GM23248 (cell line): ENCODE data around the gene TRIP12. TPM values are rescaled to one million over a fixed set of nuclear protein-coding genes. Genes with fewer than 3 reads are reported as not detected.

Experiments
- DNase-seq: peaks from one replicate; pipeline ENCODE4 v3.0.0-alpha.2; 2015
- H2AFZ ChIP-seq: fragments of 200-600 bp; sonication (generic); 2 replicates; pipeline ENCODE4 v1.6.1; 2016; ENCODE audit warnings: antibody characterized with exemption
- H3F3A ChIP-seq: fragments of 200-600 bp; sonication (generic); 2 replicates; pipeline ENCODE4 v1.6.1; 2016; ENCODE audit warnings: mild to moderate bottlenecking, antibody characterized with exemption, mixed run types; ENCODE audit not compliant: insufficient read depth
- H3K27ac ChIP-seq: fragments of 200-600 bp; sonication (generic); 2 replicates; pipeline ENCODE4 v1.5.1; 2016; ENCODE audit warnings: mild to moderate bottlenecking
- H3K27me3 ChIP-seq: fragments of 200-600 bp; sonication (generic); replicated peaks from 2 replicates; pipeline ENCODE4 v1.6.1; 2016; ENCODE audit warnings: mild to moderate bottlenecking; ENCODE audit not compliant: insufficient read depth
- H3K36me3 ChIP-seq: fragments of 200-600 bp; sonication (generic); 2 replicates; pipeline ENCODE4 v1.6.1; 2016; ENCODE audit warnings: low read depth, mild to moderate bottlenecking
- H3K4me1 ChIP-seq: fragments of 200-600 bp; sonication (generic); 2 replicates; pipeline ENCODE4 v1.6.1; 2016; ENCODE audit warnings: mild to moderate bottlenecking; ENCODE audit not compliant: insufficient read depth
- H3K4me2 ChIP-seq: fragments of 200-600 bp; sonication (generic); one replicate; pipeline ENCODE4 v1.6.1; 2016; ENCODE audit warnings: mild to moderate bottlenecking; ENCODE audit not compliant: unreplicated experiment
- H3K4me3 ChIP-seq: fragments of 200-600 bp; sonication (generic); 2 replicates; pipeline ENCODE4 v1.5.1; 2016; ENCODE audit warnings: mild to moderate bottlenecking
- H3K79me2 ChIP-seq: fragments of 200-600 bp; sonication (generic); 2 replicates; pipeline ENCODE4 v1.6.1; 2016; ENCODE audit warnings: mild to moderate bottlenecking; ENCODE audit not compliant: insufficient read depth
- H3K9ac ChIP-seq: fragments of 200-600 bp; sonication (generic); 2 replicates; pipeline ENCODE4 v1.6.1; 2016; ENCODE audit warnings: mild to moderate bottlenecking
- H3K9me2 ChIP-seq: fragments of 200-600 bp; sonication (generic); 2 replicates; pipeline ENCODE4 v1.6.1; 2016; ENCODE audit warnings: mixed run types, mild to moderate bottlenecking, moderate library complexity; ENCODE audit not compliant: insufficient read depth
- H3K9me3 ChIP-seq: fragments of 200-600 bp; sonication (generic); one replicate; pipeline ENCODE4 v1.6.1; 2017; ENCODE audit warnings: low read depth
- H4K20me1 ChIP-seq: fragments of 200-600 bp; sonication (generic); 2 replicates; pipeline ENCODE4 v1.6.0; 2016; ENCODE audit not compliant: insufficient read depth
- EZH2 ChIP-seq: fragments of 200-600 bp; sonication (generic); IDR thresholded peaks from 2 replicates; pipeline ENCODE4 v1.6.1; 2018; ENCODE audit warnings: antibody characterized with exemption, mild to moderate bottlenecking; ENCODE audit not compliant: insufficient read depth, poor library complexity, severe bottlenecking
- EZH2phosphoT487 ChIP-seq: fragments of 200-600 bp; sonication (generic); IDR thresholded peaks from 2 replicates; pipeline ENCODE4 v1.6.1; 2018; ENCODE audit warnings: antibody characterized with exemption, moderate library complexity, mild to moderate bottlenecking, low read depth; ENCODE audit not compliant: insufficient read depth
- WGBS, 2 experiments: methylation state at CpG; one replicate each; pipeline ENCODE4 v1.1.6; 2015 to 2017; ENCODE audit warnings: low lambda C conversion rate in 2 of 2, low coverage in 1 of 2; ENCODE audit errors: missing lambda C conversion rate in 2 of 2; 5-methylcytosine and 5-hydroxymethylcytosine counted together
- in situ Hi-C: fragments of 300-500 bp; cut with MboI; formaldehyde crosslinking; loops from 2 replicates; pipeline ENCODE4 v1.15.0; 2020
- polyA plus RNA-seq: library from polyadenylated mRNA; unstranded; fragments of >200 nt; fragmentation: Nextera tagmentation; extraction: Ambion mirVana; gene quantifications from 2 replicates; pipeline ENCODE4 v1.2.1, GENCODE V29; 2016
- total RNA-seq: library from RNA; depleted of rRNA; stranded (reverse); fragments of >200 nt; shearing (Covaris generic); gene quantifications from 2 replicates; pipeline ENCODE4 v1.2.3, GENCODE V29; 2014

TRIP12 gene
- total and polyA plus RNA-seq, 2 experiments from 2014 or later: 52.2 to 124 TPM

GRCh38 chr2:229956491-229956890 is 34.7 kb upstream of the TRIP12 start:
- Histone ChIP-seq H3K36me3 (no peaks in the 10 kb centered on the region), H3K79me2 (no peaks in the 10 kb centered on the region), H3K9me3 (no peaks in the 10 kb centered on the region), H3K9me2 (no peaks in the 10 kb centered on the region), H2AFZ (no peak overlapping the region), H3K4me1 (no peaks in the 10 kb centered on the region), H3F3A (no peaks in the 10 kb centered on the region), H4K20me1 (no peaks in the 10 kb centered on the region), H3K9ac (no peak overlapping the region), H3K4me3 (no peak overlapping the region), H3K27ac (no peak overlapping the region), H3K27me3 (no peaks in the 10 kb centered on the region), H3K4me2 (no peak overlapping the region)
- no peak for DNase-seq
- WGBS, 2 experiments: 94 to 96% methylated on average over 3 of the region's 3 CpGs
- TF ChIP-seq EZH2 (no peak), EZH2phosphoT487 (no peak)
- in situ Hi-C loops: no loop called here

- no peaks in the 10 kb centered on the region for H3K27me3 ChIP-seq
- H3K9me2 ChIP-seq: no peaks in the 10 kb centered on the region
- DNase-seq: no peak
- no peaks in the 10 kb centered on the region for H3K9me3 ChIP-seq
- TF ChIP-seq EZH2phosphoT487: no peak
- no peak for TF ChIP-seq EZH2
- H2AFZ ChIP-seq: no peak overlapping the region
- H3K4me2 ChIP-seq: no peak overlapping the region
- WGBS, 2 experiments: 89 to 95% methylated on average over 1 of the region's 1 CpG
- H3K79me2 ChIP-seq: no peaks in the 10 kb centered on the region
- no peaks in the 10 kb centered on the region for H3K36me3 ChIP-seq
- no peak overlapping the region for H3K9ac ChIP-seq
- no peak overlapping the region for H3K4me3 ChIP-seq
- no peaks in the 10 kb centered on the region for H3F3A ChIP-seq
- in situ Hi-C loops: no loop called here
- no peak overlapping the region for H3K27ac ChIP-seq
- H4K20me1 ChIP-seq: no peaks in the 10 kb centered on the region
- H3K4me1 ChIP-seq: no peaks in the 10 kb centered on the region
These were observed 33.9 kb upstream of the TRIP12 start for GRCh38 chr2:229955663-229956062.

- Histone ChIP-seq H2AFZ (no peak overlapping the region), H4K20me1 (no peaks in the 10 kb centered on the region), H3K9ac (no peak overlapping the region), H3F3A (no peaks in the 10 kb centered on the region), H3K27me3 (no peaks in the 10 kb centered on the region), H3K4me3 (no peak overlapping the region), H3K36me3 (no peaks in the 10 kb centered on the region), H3K4me1 (no peaks in the 10 kb centered on the region), H3K79me2 (no peaks in the 10 kb centered on the region), H3K4me2 (no peak overlapping the region), H3K9me3 (no peaks in the 10 kb centered on the region), H3K27ac (no peak overlapping the region), H3K9me2 (no peaks in the 10 kb centered on the region)
- no peak for DNase-seq
- 89 to 92% methylated on average over 6 of the region's 6 CpGs for WGBS, 2 experiments
- no peak for TF ChIP-seq EZH2
- TF ChIP-seq EZH2phosphoT487: no peak
- in situ Hi-C loops: no loop called here
These were observed 30.5 kb upstream of the TRIP12 start for GRCh38 chr2:229952256-229952835.

GRCh38 chr2:229947544-229947943 is 25.7 kb upstream of the TRIP12 start:
- no peaks in the 10 kb centered on the region for H3K27me3 ChIP-seq
- H3K4me2 ChIP-seq: no peak overlapping the region
- 91 to 94% methylated on average over 1 of the region's 1 CpG for WGBS, 2 experiments
- TF ChIP-seq EZH2phosphoT487 (no peak), EZH2 (no peak)
- H3K4me1 ChIP-seq: no peaks in the 10 kb centered on the region
- H3K79me2 ChIP-seq: no peaks in the 10 kb centered on the region
- H3K36me3 ChIP-seq: no peaks in the 10 kb centered on the region
- H2AFZ ChIP-seq: no peak overlapping the region
- no peaks in the 10 kb centered on the region for H3K9me3 ChIP-seq
- no peak overlapping the region for H3K4me3 ChIP-seq
- no peak overlapping the region for H3K27ac ChIP-seq
- H3F3A ChIP-seq: no peaks in the 10 kb centered on the region
- in situ Hi-C loops: no loop called here
- H3K9ac ChIP-seq: no peak overlapping the region
- no peak for DNase-seq
- no peaks in the 10 kb centered on the region for H3K9me2 ChIP-seq
- no peaks in the 10 kb centered on the region for H4K20me1 ChIP-seq

- in situ Hi-C loops: no loop called here
- TF ChIP-seq EZH2phosphoT487: no peak
- no peak for TF ChIP-seq EZH2
These were observed 24.2 kb upstream of the TRIP12 start for GRCh38 chr2:229945975-229946374.

More at GRCh38 chr2:229945975-229946374, 24.2 kb upstream of the TRIP12 start:
- Histone ChIP-seq H3K4me2 (no peak overlapping the region), H3K9me2 (no peaks in the 10 kb centered on the region), H3K4me3 (no peak overlapping the region), H3K4me1 (no peaks in the 10 kb centered on the region), H3K9ac (no peak overlapping the region), H3K27me3 (no peaks in the 10 kb centered on the region), H3K79me2 (no peaks in the 10 kb centered on the region), H2AFZ (no peak overlapping the region), H3K36me3 (no peaks in the 10 kb centered on the region), H3K27ac (no peak overlapping the region), H3K9me3 (no peaks in the 10 kb centered on the region), H3F3A (no peaks in the 10 kb centered on the region), H4K20me1 (no peaks in the 10 kb centered on the region)
- DNase-seq: no peak
- 94 to 98% methylated on average over 7 to 8 of the region's 8 CpGs for WGBS, 2 experiments
